WTC11 (cell line): ENCODE results near the gene RASSF3. TPM values are rescaled to one million over a fixed set of nuclear protein-coding genes. Genes with fewer than 3 reads are reported as not detected.

Experiments used
- ATAC-seq: fragments of 200-7000 bp; cut with Tn5 transposase; 2 replicates; pipeline ENCODE4 v1.10.0; 2021; ENCODE audit warnings: mild to moderate bottlenecking, moderate library complexity
- CTCF ChIA-PET: fragments of 300-600 bp; sonication (Branson Sonifier 250); formaldehyde crosslinking; loops from one replicate; lab custom pipeline; 2021; ENCODE audit warnings: antibody characterized with exemption; lab: Charles Lee
- POLR2A ChIA-PET: fragments of 350-600 bp; sonication (Branson Sonifier 250); formaldehyde crosslinking; loops from one replicate; lab custom pipeline; 2021; ENCODE audit warnings: antibody characterized with exemption; lab: Charles Lee
- DNase-seq: peaks from one replicate; pipeline ENCODE4 v3.0.0; 2021; ENCODE audit warnings: low spot score
- H3K27ac Mint-ChIP-seq: 2 replicates; pipeline ENCODE4 v1.8.0; 2021; ENCODE audit warnings: mixed read lengths
- H3K27me3 Mint-ChIP-seq: 2 replicates; pipeline ENCODE4 v1.8.0; 2021; ENCODE audit warnings: low read depth, mild to moderate bottlenecking, moderate library complexity, mixed read lengths
- H3K36me3 Mint-ChIP-seq: 2 replicates; pipeline ENCODE4 v1.8.0; 2021; ENCODE audit warnings: mixed read lengths
- H3K4me1 Mint-ChIP-seq: 2 replicates; pipeline ENCODE4 v1.8.0; 2022; ENCODE audit warnings: mixed read lengths
- H3K4me3 Mint-ChIP-seq: 2 replicates; pipeline ENCODE4 v1.8.0; 2021; ENCODE audit warnings: mild to moderate bottlenecking, moderate library complexity, mixed read lengths
- H3K9me3 Mint-ChIP-seq: 2 replicates; pipeline ENCODE4 v1.8.0; 2021; ENCODE audit warnings: mixed read lengths
- ATF1 ChIP-seq: sonication (generic); formaldehyde crosslinking; IDR thresholded peaks from 2 replicates; pipeline ENCODE4 v1.8.1; 2023; ENCODE audit warnings: mild to moderate bottlenecking, moderate library complexity, missing genetic modification reagents
- FOXJ3 ChIP-seq: sonication (generic); formaldehyde crosslinking; IDR thresholded peaks from 2 replicates; pipeline ENCODE4 v1.9.0; 2021; ENCODE audit warnings: missing genetic modification reagents, mild to moderate bottlenecking, borderline replicate concordance
- FOXP4 ChIP-seq: sonication (generic); formaldehyde crosslinking; IDR thresholded peaks from 2 replicates; pipeline ENCODE4 v1.8.0; 2022; ENCODE audit warnings: mild to moderate bottlenecking, missing genetic modification reagents
- IRF1 ChIP-seq: sonication (generic); formaldehyde crosslinking; IDR thresholded peaks from 2 replicates; pipeline ENCODE4 v1.8.0; 2023; ENCODE audit warnings: missing genetic modification reagents
- MXD4 ChIP-seq: fragments of 250-450 bp; sonication (Bioruptor Pico); IDR thresholded peaks from 2 replicates; pipeline ENCODE4 v1.8.0; 2021; ENCODE audit warnings: mild to moderate bottlenecking, moderate library complexity, borderline replicate concordance
- NFATC4 ChIP-seq: fragments of 250-450 bp; sonication (Bioruptor Pico); IDR thresholded peaks from 2 replicates; pipeline ENCODE4 v1.9.0; 2021; ENCODE audit warnings: mild to moderate bottlenecking
- NFE2L1 ChIP-seq: sonication (generic); formaldehyde crosslinking; IDR thresholded peaks from 2 replicates; pipeline ENCODE4 v1.8.1; 2023; ENCODE audit warnings: missing genetic modification reagents
- PRDM15 ChIP-seq: sonication (generic); formaldehyde crosslinking; IDR thresholded peaks from 2 replicates; pipeline ENCODE4 v1.8.0; 2022; ENCODE audit warnings: missing genetic modification reagents
- SMAD3 ChIP-seq: sonication (generic); formaldehyde crosslinking; IDR thresholded peaks from 2 replicates; pipeline ENCODE4 v1.8.0; 2022; ENCODE audit warnings: missing genetic modification reagents, mild to moderate bottlenecking, borderline replicate concordance
- ZNF232 ChIP-seq: sonication (generic); formaldehyde crosslinking; IDR thresholded peaks from 2 replicates; pipeline ENCODE4 v1.8.0; 2022; ENCODE audit warnings: mild to moderate bottlenecking, missing genetic modification reagents
- ZSCAN18 ChIP-seq: fragments of 250-450 bp; sonication (Bioruptor Pico); IDR thresholded peaks from 2 replicates; pipeline ENCODE4 v2.1.2; 2022; ENCODE audit warnings: mild to moderate bottlenecking, moderate library complexity
- total RNA-seq: library from RNA; stranded (reverse); gene quantifications from 3 replicates; pipeline ENCODE4 v1.2.3, GENCODE V29; 2021
- TF ChIP-seq, protein P1 (sequence below): sonication (generic); formaldehyde crosslinking; IDR thresholded peaks from 2 replicates; pipeline ENCODE4 v1.8.1; 2023; ENCODE audit warnings: mild to moderate bottlenecking, missing genetic modification reagents
- TF ChIP-seq, protein P2 (sequence below): fragments of 250-450 bp; sonication (Bioruptor Pico); IDR thresholded peaks from 2 replicates; pipeline ENCODE4 v1.9.0; 2021; ENCODE audit warnings: mild to moderate bottlenecking
- TF ChIP-seq, protein P3 (sequence below): sonication (generic); formaldehyde crosslinking; IDR thresholded peaks from 2 replicates; pipeline ENCODE4 v1.8.0; 2022; ENCODE audit warnings: mild to moderate bottlenecking, missing genetic modification reagents

Gene RASSF3
- total RNA-seq, 1 experiment from 2014 or later = 54.7 TPM

- TF ChIP-seq PRDM15 (CRISPR knock-in tag) (no peak), IRF1 (CRISPR knock-in tag) (no peak)
- TF ChIP-seq, all 79 proteins: peak for 1
Measured at GRCh38 chr12:64737539-64737938, 127.2 kb downstream of the RASSF3 start (continued).

DNA sequence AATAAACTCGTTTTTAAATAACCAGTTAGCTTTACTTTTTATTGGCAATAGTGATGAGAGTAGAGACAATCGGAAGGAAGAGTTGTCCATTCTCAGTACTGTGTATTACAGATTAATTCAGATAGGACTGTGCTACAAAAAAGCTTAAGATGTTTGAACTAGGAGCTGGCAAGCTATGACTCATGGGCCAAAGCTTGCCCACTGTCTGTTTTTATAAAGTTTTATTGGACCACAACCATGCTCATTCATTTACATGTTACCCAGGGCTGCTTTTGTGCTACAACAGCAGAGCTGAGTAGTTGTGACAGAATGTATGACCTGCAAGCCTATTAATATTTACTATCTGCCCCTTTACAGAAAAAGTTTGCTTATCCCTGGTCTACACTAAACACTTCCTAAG lies 129.5 kb downstream of the RASSF3 start:
- POLR2A ChIA-PET = no interaction called here
- CTCF ChIA-PET = no interaction called here
- H3K36me3 Mint-ChIP-seq = peaks cover 74% of the 10 kb centered on the region
- H3K4me3 Mint-ChIP-seq = no peak overlapping the region
- no peak overlapping the region for H3K27ac Mint-ChIP-seq
- no peaks in the 10 kb centered on the region for H3K9me3 Mint-ChIP-seq
- no peaks in the 10 kb centered on the region for H3K27me3 Mint-ChIP-seq
- DNase-seq = no peak
- no peak for ATAC-seq
- no peaks in the 10 kb centered on the region for H3K4me1 Mint-ChIP-seq
- TF ChIP-seq NFATC4 (CRISPR knock-in tag) = no peak
- no peak for TF ChIP-seq ATF1
- TF ChIP-seq NFE2L1 (CRISPR knock-in tag) = no peak
- no peak for TF ChIP-seq FOXJ3
- no peak for TF ChIP-seq ZNF232 (CRISPR knock-in tag)
- no peak for TF ChIP-seq SMAD3 (CRISPR knock-in tag)
- TF ChIP-seq, protein P1, sequence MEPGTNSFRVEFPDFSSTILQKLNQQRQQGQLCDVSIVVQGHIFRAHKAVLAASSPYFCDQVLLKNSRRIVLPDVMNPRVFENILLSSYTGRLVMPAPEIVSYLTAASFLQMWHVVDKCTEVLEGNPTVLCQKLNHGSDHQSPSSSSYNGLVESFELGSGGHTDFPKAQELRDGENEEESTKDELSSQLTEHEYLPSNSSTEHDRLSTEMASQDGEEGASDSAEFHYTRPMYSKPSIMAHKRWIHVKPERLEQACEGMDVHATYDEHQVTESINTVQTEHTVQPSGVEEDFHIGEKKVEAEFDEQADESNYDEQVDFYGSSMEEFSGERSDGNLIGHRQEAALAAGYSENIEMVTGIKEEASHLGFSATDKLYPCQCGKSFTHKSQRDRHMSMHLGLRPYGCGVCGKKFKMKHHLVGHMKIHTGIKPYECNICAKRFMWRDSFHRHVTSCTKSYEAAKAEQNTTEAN = no peak
- TF ChIP-seq, protein P2, sequence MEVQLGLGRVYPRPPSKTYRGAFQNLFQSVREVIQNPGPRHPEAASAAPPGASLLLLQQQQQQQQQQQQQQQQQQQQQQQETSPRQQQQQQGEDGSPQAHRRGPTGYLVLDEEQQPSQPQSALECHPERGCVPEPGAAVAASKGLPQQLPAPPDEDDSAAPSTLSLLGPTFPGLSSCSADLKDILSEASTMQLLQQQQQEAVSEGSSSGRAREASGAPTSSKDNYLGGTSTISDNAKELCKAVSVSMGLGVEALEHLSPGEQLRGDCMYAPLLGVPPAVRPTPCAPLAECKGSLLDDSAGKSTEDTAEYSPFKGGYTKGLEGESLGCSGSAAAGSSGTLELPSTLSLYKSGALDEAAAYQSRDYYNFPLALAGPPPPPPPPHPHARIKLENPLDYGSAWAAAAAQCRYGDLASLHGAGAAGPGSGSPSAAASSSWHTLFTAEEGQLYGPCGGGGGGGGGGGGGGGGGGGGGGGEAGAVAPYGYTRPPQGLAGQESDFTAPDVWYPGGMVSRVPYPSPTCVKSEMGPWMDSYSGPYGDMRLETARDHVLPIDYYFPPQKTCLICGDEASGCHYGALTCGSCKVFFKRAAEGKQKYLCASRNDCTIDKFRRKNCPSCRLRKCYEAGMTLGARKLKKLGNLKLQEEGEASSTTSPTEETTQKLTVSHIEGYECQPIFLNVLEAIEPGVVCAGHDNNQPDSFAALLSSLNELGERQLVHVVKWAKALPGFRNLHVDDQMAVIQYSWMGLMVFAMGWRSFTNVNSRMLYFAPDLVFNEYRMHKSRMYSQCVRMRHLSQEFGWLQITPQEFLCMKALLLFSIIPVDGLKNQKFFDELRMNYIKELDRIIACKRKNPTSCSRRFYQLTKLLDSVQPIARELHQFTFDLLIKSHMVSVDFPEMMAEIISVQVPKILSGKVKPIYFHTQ (CRISPR knock-in tag) = no peak
- no peak for TF ChIP-seq FOXP4 (CRISPR knock-in tag)
- no peak for TF ChIP-seq ZSCAN18
- no peak for TF ChIP-seq MXD4 (CRISPR knock-in tag)
- TF ChIP-seq, protein P3, sequence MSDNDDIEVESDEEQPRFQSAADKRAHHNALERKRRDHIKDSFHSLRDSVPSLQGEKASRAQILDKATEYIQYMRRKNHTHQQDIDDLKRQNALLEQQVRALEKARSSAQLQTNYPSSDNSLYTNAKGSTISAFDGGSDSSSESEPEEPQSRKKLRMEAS = no peak
